ENCODE data around the gene ANKRD34B. TPM values are rescaled to one million over a fixed set of nuclear protein-coding genes. Genes with fewer than 3 reads are reported as not detected.
A peak's percentile ranks its signal among the peaks of the same experiment; 100 is the strongest.
"Not testable (repeated sequence)": the region's sequence is repeated elsewhere in the genome, so short reads cannot be mapped to it uniquely, and the experiment has no call there.

The ANKRD34B gene
- total RNA-seq, 2 donors from 2014 or later: 0.25 TPM; not detected in 1

DNA sequence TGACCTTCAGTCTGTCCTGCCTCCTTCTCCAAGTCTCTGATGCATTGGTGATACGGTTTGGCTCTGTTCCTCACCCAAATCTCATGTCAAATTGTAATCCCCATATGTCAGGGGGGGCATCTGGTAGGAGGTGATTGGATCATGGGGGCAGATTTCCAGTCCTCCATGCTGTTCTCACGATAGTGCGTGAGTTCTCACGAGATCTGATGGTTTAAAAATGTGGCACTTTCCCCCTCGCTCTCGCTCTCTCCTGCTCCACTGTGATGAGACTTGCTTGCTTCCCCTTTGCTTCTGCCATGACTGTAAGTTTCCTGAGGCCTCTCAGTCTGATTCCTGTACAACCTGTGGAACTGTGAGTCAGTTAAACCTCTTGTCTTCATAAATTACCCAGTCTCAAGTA, 14.7 kb upstream of the ANKRD34B start:
- no peaks in the 10 kb centered on the region for H3K36me3 Mint-ChIP-seq
- no peaks in the 10 kb centered on the region for H3K9me3 Mint-ChIP-seq
- no peak for DNase-seq (ENCODE audit: low spot score in 2 of 2)
- no peak for ATAC-seq
- no peak overlapping the region for H3K27ac Mint-ChIP-seq

DNA sequence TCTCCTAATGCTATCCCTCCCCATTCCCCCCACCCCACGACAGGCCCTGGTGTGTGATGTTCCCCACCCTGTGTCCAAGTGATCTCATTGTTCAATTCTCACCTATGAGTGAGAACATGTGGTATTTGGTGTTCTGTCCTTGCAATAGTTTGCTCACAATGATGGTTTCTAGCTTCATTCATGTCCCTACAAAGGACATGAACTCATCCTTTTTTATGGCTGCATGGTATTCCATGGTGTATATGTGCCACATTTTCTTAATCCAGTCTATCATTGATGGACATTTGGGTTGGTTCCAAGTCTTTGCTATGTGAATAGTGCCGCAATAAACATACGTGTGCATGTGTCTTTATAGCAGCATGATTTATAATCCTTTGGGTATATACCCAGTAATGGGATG, 10.2 kb upstream of the ANKRD34B start:
- not testable (repeated sequence) for H3K36me3 Mint-ChIP-seq; ATAC-seq; H3K9me3 Mint-ChIP-seq; DNase-seq (ENCODE audit: low spot score in 2 of 2); H3K27ac Mint-ChIP-seq

DNA sequence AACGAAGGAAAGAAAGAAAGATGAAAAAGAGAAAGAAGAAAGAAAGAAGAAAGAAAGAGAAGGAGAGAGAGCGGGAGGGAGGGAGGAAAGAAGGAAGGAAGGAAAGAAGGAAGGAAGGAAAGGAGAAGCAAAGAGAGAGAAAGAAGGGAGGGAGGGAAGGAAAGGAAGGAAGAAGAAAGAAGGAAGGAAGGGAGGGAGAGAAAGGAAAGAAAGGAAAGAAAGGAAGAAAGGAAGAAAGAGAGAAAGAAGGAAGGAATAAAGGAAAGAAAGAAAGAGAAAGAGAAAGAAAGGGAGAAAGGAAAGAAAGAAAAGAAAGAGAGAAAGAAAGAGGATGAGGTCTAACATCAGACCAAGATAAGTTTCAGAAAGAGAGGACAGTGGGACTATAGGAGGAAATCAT, 9.0 kb upstream of the ANKRD34B start:
- no peak for ATAC-seq
- no peaks in the 10 kb centered on the region for H3K9me3 Mint-ChIP-seq
- no peak for DNase-seq (ENCODE audit: low spot score in 2 of 2)
- no peaks in the 10 kb centered on the region for H3K36me3 Mint-ChIP-seq
- no peak overlapping the region for H3K27ac Mint-ChIP-seq

DNA sequence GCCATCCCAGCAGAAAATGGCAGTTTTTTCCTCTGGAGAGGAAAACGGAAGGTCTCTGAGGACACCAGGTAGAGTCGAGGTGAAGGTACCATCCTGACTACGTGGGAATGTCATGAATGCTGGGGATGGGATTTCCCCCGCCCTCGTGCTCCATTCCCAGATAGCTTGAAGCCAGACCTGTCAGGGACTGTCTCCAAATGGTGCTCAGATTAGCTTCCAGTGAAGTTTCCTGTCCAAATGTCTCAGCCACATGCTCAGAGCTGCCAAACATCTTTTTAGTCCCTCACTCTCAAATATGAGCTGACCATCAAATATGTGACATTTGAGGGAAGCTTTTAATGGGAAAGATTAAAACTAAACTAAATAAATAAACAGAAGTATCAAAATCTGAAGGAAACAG, 7.6 kb upstream of the ANKRD34B start:
- no peaks in the 10 kb centered on the region for H3K9me3 Mint-ChIP-seq
- ATAC-seq: no peak
- no peaks in the 10 kb centered on the region for H3K36me3 Mint-ChIP-seq
- no peak overlapping the region for H3K27ac Mint-ChIP-seq
- no peak for DNase-seq (ENCODE audit: low spot score in 2 of 2)

DNA sequence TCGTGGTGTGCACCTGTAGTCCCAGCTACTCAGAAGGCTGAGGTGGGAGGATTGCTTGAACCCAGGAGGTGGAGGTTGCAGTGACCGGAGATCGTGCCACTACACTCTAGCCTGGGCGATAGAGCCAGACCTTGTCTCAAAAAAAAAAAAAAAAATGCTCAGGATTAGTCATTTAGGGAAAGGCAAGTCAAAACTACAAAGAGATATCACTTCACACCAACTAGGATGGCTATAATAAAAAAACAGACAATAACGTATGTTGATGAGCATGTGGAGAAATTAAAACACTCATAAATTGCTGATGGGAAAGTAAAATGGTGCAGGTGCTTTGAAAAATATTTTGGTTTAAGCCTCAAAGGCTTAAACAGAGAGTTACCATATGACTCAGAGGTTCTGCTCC, 6.3 kb upstream of the ANKRD34B start:
- Mint-ChIP-seq H3K27ac (no peak overlapping the region), H3K9me3 (no peaks in the 10 kb centered on the region), H3K36me3 (no peaks in the 10 kb centered on the region)
- DNase-seq (ENCODE audit: low spot score in 2 of 2) (no peak), ATAC-seq (peak in 1 of 2 donors; percentile 47)

DNA sequence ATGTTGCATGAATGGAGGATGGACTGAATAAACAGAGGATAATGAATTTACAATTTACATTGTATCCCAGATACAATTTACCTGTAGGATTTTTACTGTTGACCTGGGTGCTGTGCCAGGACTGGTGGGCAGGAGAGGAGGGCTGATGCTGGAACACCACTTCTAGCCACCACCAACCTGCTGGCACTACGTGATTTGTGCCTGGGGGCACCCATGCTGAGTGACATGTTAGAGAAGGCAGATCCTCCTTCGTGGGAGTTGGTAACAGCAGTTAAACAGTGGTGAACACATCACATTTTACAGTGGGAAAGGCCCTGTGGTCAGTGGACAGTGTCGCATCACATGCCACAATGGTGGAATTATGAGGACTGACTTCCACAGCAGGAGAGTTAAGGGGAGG, 3.0 kb upstream of the ANKRD34B start:
- no peak for DNase-seq (ENCODE audit: low spot score in 2 of 2)
- no peak for ATAC-seq
- Mint-ChIP-seq H3K27ac (no peak overlapping the region), H3K36me3 (no peaks in the 10 kb centered on the region), H3K9me3 (no peaks in the 10 kb centered on the region)

DNA sequence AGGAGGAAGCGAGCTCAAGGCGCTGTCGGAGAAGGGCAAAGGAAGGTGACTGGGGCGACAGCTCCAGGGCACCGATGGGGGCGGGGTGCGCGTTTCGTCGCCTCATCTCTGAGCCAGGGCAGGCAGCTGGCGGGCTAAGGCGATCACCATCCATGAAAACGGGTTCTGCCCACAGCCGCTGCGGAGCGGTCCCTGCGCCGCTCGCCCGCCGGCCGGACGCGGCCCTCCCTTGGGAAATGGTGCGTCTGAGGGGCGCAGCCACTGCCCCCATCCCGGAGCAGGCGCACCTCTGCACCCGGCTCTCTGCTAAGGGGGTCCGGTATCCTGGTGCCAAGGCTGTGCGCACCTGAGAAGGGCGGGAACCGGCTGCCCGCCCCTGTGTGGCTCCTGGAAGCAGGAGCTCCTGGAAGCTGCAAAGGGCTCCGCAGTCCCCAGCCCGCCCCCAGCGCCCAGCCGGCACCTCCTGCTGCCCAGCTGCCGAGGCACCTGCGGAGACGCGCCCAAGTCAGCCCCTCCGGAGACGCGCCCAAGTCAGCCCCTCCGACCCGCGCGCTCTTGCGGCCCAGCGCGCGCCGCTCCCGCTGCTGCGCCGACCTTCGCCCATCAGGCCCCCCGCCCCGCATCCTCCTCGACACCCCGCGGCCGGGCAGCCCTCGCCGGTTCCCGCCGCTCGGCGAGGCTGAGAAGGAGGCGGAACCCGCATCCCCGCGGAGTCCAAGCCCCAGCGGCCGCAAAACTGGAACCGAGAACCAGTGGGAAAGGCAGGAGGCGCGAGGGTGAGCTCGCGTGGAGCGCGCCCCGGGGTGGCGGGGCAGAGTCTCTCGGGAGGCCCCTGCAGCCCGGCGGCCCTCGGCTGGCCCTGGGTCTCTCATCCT, 757 bp downstream of the ANKRD34B start:
- no peaks in the 10 kb centered on the region for H3K9me3 Mint-ChIP-seq
- ATAC-seq (peak in 1 of 2 donors; percentile 18), DNase-seq (ENCODE audit: low spot score in 2 of 2) (peak in 1 of 2 donors; percentile 12)
- no peaks in the 10 kb centered on the region for H3K36me3 Mint-ChIP-seq
- no peak overlapping the region for H3K27ac Mint-ChIP-seq

DNA sequence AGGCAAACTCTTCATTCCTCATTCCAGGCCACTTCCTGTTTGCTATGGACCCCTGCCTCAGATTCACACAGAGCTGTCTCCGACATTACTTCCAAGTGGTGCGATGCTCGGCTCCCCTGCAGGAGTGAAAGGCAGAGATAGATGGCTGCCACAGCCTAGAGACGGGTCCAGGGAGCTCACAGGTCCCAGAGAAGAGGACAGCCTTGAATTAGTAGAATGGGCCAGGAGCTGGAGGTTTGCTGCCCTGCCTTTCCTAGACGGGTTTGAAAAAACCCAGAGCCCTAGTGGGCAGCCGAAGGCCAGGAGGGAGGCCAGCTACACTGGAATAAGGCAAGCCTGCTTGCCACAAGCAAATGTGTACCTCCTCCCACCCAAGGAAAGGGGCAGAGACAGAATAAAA, 1.8 kb downstream of the ANKRD34B start:
- DNase-seq (ENCODE audit: low spot score in 2 of 2) (no peak), ATAC-seq (no peak)
- H3K36me3 Mint-ChIP-seq: no peaks in the 10 kb centered on the region
- no peaks in the 10 kb centered on the region for H3K9me3 Mint-ChIP-seq
- H3K27ac Mint-ChIP-seq: no peak overlapping the region

DNA sequence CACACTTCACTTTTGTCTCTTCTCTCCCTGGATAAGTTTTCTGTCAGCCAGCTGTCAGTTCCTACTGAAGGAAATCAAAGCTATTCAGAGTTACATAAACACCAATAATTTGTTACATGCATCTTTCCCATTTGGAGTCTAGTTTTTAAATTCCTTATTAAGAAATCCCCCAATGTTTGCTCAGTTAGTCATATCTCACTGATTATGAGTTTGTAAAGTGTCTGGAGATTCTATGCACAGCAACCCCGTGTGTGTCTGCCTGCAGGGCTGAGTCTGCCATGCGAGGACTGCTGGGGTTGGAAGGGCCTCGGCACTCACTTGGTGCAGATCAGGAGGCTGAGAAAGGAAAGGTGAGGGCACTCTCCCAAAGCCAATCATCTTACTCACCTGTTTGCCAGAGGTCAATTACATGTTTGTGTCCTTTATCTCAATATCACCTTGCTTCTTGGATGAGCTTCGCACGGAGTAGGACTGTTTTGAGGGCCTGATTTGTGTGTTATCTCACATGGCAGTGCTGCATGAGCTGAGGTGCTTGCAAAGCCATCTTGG, 3.3 kb downstream of the ANKRD34B start:
- H3K36me3 Mint-ChIP-seq: no peaks in the 10 kb centered on the region
- ATAC-seq (no peak), DNase-seq (ENCODE audit: low spot score in 2 of 2) (no peak)
- H3K9me3 Mint-ChIP-seq: no peaks in the 10 kb centered on the region
- no peak overlapping the region for H3K27ac Mint-ChIP-seq

DNA sequence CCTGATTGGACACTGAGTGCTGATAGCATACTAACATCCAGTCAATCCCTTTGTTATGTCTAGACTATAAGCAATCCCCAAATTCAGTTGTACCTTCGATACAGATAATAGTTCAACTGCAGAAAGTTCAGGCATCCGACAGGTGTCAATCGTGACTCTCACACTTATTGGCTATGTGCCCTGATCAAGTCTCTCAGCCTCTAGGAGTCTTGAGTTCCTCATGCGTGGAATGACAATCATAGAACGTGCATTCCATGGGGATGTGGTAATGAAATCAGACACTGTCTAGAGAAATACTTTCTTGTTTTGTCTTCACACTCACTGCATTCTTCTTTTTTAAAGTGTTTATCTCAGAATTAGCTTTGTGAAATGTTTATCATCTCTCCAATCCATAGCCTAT, 4.8 kb downstream of the ANKRD34B start:
- ATAC-seq (no peak), DNase-seq (ENCODE audit: low spot score in 2 of 2) (no peak)
- H3K27ac Mint-ChIP-seq: no peak overlapping the region
- H3K36me3 Mint-ChIP-seq: no peaks in the 10 kb centered on the region
- no peaks in the 10 kb centered on the region for H3K9me3 Mint-ChIP-seq

DNA sequence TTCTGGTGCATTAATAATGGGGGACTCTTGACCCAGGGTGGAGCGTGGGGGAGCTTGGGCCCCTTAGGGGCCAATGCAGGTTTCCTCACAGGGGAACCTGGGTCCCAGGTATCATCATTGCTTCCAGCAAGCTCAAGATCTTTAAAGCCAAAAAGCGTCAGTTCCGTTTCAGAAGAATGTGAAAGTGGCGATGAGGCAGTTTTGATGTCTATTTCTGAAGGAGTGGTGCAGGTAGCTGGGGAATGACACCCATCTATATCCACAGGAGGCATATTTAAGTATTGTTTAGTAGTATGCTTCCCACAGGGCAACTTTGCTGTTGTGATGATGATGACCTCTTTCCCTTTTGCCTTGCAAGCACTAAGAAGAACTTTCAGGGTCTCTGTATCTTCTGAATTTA, 10.8 kb downstream of the ANKRD34B start:
- ATAC-seq: no peak
- Mint-ChIP-seq H3K27ac (no peak overlapping the region), H3K36me3 (no peaks in the 10 kb centered on the region), H3K9me3 (no peaks in the 10 kb centered on the region)
- DNase-seq (ENCODE audit: low spot score in 2 of 2): no peak

DNA sequence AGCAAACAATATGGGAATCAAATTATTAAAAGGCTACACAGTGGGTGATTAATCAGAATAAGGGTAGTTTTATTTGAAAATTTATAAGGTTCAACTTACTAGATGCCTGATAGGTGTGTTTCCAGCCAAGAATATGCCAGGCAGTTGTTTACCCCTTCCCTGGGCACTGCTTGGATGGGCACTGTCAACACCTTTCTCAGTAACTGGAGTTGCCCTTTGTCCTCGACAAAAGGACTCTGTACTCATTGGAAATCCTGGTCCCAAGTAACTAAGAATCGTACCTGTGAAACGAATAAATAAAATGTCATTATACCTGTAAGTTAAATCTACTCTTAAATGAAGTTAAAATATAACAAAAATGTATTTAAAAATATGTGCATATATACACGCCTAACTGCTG, 15.0 kb downstream of the ANKRD34B start:
- H3K9me3 Mint-ChIP-seq: no peaks in the 10 kb centered on the region
- H3K27ac Mint-ChIP-seq: no peak overlapping the region
- ATAC-seq (no peak), DNase-seq (ENCODE audit: low spot score in 2 of 2) (no peak)
- peaks cover 0 to 7% of the 10 kb centered on the region in 2 donors for H3K36me3 Mint-ChIP-seq

DNA sequence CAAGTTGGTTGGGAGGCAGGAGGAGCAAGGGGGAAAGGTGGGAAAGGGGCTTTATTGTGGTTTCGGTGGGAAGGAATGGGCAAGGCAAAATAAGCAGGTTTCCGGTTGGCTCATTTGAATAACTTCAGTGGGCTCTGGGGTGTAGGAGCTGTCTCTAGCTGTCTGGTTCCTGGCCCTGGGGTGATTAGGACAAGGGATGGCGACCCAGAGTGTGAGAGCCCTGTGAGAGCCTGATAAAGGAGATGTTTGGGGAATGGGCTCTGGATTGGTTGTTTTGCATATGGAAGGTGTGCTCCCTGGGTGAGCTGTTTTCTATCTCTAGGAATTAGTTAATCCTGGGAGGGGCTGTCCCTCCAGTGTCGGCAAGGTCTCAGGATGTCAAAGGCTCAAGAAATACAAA, 15.4 kb downstream of the ANKRD34B start:
- no peak for ATAC-seq

DNA sequence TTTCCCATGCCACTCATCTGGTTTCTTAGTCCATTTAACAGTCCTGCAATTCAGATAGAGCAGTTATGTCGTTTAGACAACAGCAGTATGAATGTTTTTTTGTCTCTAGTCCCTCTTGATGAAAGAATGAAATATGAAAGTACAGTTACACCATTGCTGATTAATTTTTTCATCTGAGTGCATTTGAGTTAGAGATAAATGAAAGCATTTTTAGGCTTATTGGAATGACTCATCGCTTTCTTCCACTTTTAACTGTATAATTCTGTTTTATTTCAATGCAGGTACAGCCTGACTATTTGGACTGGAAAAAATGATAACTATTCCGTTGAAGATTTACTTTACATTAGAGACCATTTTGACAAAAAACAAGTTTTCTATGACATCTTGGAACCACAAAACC, 28.7 kb downstream of the ANKRD34B start:
- DNase-seq (ENCODE audit: low spot score in 2 of 2) (no peak), ATAC-seq (peak in 1 of 2 donors; percentile 79)
- Mint-ChIP-seq H3K9me3 (peaks cover 0 to 12% of the 10 kb centered on the region in 2 donors), H3K36me3 (no peaks in the 10 kb centered on the region), H3K27ac (no peak overlapping the region)

More for the DNA sequence above, 15.4 kb downstream of the ANKRD34B start:
- DNase-seq (ENCODE audit: low spot score in 2 of 2): no peak
- H3K36me3 Mint-ChIP-seq: peaks cover 0 to 7% of the 10 kb centered on the region in 2 donors
- no peak overlapping the region for H3K27ac Mint-ChIP-seq
- H3K9me3 Mint-ChIP-seq: no peaks in the 10 kb centered on the region

DNA sequence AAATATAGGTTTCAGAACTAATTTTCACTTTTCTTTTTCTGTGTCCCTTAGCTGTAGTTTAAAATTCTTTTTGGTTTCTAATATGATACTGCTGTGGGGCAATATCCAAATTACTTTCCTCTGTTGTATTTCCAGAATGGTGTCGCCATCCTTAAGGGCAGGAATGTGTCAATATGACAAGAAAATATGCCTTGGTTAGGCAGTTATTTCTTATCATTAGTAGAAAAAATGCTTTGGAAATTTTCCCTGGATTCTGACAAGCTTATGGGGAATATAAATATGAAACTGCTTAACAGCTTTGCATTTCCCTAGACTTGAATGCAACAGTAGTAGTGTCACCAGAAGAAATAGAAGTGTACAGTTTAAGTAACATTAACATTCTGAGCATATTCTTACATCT, 29.4 kb downstream of the ANKRD34B start:
- no peak for ATAC-seq
- H3K27ac Mint-ChIP-seq: no peak overlapping the region

DNA sequence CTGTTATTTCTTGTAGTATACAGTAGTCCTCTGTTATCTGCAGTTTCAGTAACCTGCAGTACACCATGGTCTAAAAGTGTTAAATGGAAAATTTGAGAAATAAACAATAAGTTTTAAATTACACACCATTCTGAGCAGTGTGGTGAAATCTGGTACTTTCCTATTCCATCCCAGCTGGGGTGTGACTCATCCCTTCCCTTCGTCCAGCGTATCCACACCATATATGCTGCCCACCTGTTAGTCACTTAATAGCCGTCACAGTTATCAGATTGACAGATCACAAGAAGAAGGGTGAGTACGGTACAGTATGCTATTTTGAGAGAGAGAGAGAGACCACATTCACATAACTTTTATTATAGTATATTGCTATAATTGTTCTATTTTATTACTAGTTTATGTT, 53.3 kb downstream of the ANKRD34B start:
- peak overlapping the region in 1 of 2 donors; percentile 24 for H3K27ac Mint-ChIP-seq
- ATAC-seq: peak; percentile 88 to 90
- H3K9me3 Mint-ChIP-seq: no peaks in the 10 kb centered on the region

More for the DNA sequence above, 29.4 kb downstream of the ANKRD34B start:
- no peak for DNase-seq (ENCODE audit: low spot score in 2 of 2)
- Mint-ChIP-seq H3K9me3 (peaks cover 0 to 12% of the 10 kb centered on the region in 2 donors), H3K36me3 (no peaks in the 10 kb centered on the region)

DNA sequence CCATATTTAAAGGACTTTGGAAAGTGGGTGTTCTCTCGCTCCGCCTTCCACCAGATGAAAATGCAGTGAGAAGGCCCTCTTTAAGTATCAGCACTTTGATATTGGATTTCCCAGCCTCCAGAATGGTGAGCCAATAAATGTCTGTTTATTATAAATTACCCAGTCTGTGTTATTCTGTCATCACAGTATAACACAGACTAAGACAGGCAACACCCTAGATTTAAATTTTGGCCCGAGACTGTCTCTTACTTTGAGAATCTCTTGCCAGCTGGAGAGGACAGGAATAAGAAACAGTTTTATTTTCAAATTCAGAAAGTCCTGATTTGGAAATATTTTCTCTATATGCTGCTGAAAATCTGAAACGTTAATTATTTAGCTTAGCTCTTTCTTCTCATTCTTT, 60.7 kb downstream of the ANKRD34B start:
- Mint-ChIP-seq H3K27ac (no peak overlapping the region), H3K9me3 (no peaks in the 10 kb centered on the region), H3K36me3 (no peaks in the 10 kb centered on the region)
- DNase-seq (ENCODE audit: low spot score in 2 of 2) (no peak), ATAC-seq (no peak)

More for the DNA sequence above, 53.3 kb downstream of the ANKRD34B start:
- no peaks in the 10 kb centered on the region for H3K36me3 Mint-ChIP-seq
- DNase-seq (ENCODE audit: low spot score in 2 of 2): no peak

DNA sequence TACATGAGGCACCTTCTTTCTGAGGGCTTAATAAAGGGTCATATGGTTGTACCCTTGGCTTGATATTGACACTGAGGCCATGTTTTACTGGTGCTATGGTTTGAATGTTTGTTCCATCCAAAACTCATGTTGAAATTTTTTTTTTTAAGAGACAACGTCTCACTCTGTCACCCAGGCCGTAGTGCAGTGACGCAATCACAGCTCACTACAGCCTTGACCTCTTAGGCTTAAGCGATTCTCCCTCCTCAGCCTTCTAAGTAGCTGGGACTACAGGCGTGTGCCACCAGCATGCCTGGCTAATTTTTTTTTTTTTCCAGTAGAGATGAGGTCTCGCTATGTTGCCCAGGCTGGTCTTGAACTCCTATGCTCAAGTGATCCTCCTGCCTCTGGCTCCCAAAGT, 61.2 kb downstream of the ANKRD34B start:
- ATAC-seq (no peak), DNase-seq (ENCODE audit: low spot score in 2 of 2) (no peak)
- Mint-ChIP-seq H3K9me3 (no peaks in the 10 kb centered on the region), H3K27ac (no peak overlapping the region), H3K36me3 (no peaks in the 10 kb centered on the region)
